ENCODE results near the gene SMAD3.

SMAD3 gene

DNA sequence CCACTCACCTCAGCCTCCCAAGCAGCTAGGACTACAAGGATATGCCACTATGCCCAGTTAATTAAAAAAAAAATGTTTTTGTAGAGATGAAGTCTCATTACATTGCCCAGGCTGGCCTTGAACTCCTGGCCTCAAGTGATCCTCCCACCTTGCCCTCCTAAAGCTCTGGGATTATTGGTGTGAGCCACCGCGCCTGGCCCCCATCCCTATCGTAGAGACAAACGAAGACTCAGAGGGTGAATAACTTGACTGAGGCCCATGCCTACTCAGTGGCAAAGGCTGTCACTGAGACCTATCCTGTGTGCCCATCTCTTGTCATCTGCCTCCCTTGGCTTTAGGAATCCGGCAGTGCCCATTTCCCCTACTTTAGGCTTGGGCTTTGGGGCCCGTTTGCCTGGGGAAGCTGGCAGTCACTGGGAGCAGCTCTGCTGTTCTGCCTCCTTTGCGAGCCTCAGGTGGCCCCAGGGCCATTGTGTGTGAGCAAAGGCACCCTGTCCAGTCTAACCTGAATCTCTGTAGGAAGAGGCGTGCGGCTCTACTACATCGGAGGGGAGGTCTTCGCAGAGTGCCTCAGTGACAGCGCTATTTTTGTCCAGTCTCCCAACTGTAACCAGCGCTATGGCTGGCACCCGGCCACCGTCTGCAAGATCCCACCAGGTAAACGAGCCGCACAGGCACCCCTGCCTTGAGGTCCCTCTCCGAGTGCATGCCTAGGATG, 119.0 kb downstream of the SMAD3 start:
- DNase-seq (ENCODE audit: low spot score): no peak

DNA sequence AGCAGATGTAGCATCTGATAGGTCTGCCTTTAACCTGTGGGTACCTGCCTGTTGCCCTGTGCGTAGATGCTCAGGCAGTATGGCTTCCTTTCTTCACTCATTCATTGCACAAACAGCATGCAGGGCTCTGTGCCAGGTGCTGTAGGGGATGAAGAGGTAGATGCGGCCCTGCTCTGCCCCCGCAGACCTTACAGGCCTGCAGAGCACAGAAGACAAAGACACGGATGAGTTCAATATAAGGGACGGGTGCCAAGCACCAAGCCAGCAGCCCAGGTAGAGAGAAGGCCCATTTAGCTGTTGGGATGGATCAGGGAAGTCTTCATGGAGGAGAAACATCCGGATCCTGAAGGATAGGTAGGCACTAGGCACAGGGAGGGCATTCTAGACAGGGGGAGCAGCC, 119.6 kb downstream of the SMAD3 start:
- no peak for DNase-seq (ENCODE audit: low spot score)

- no peak for DNase-seq (ENCODE audit: low spot score)
Measured at GRCh38 chr15:67185621-67186225, 120.3 kb downstream of the SMAD3 start.

DNA sequence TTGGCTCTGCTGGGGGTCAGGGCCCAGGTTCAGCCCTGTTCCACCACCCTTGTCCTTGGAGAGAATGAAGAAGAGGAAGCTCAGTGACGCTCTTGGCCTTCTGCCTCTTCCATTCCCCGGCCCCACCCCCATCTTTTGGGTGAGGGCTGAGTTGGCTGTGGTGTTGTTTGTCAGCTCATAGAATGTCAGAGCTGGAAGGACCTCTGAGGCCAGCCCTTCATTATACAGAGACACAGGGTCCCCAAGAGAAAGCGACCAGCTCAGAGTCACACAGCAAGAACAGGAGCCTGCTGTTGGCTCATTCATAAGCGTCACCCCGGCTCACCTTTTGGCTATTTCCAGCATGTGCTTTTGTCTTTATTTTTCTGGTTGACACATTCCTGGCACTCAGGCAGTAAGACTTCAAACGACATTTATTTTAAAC, 120.8 kb downstream of the SMAD3 start:
- no peak for DNase-seq (ENCODE audit: low spot score)

DNA sequence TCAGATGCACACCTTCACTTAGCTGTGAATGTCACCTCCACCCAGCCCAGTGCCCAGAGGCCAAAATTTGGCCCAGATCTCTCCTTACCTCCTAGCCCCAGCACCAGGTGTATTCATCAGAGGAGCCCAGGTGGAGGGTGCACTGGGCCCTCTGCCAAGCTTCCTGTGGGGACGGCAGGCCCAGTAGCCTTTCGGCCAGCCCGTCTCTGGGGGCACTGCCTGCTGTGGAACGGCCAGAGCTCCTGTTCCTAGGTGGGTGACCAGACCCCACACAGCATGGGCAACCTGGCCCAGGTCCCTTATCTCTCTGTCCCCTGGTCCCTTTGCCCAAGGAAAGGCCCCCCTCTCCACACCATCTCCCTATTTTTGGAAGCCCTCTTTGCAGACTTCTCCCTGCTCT, 121.3 kb downstream of the SMAD3 start:
- no peak for DNase-seq (ENCODE audit: low spot score)

DNA sequence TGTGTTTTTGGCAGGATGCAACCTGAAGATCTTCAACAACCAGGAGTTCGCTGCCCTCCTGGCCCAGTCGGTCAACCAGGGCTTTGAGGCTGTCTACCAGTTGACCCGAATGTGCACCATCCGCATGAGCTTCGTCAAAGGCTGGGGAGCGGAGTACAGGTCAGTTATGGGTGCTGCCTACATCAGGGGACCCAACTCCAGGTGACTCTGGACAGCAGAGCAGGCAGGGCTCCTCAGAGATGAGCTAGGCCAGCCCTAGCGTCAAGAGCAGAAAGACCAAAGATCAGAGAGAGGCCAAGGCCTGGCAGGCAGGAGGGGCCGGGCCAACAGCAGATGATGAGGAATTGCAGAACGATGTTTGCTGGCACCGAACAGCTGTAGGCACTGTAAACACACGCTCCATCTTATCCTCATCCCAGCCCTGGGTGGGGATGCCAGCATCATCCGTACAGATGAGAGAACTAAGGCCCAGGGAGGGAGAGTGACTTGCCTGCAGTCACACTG, 122.0 kb downstream of the SMAD3 start:
- no peak for DNase-seq (ENCODE audit: low spot score)

DNA sequence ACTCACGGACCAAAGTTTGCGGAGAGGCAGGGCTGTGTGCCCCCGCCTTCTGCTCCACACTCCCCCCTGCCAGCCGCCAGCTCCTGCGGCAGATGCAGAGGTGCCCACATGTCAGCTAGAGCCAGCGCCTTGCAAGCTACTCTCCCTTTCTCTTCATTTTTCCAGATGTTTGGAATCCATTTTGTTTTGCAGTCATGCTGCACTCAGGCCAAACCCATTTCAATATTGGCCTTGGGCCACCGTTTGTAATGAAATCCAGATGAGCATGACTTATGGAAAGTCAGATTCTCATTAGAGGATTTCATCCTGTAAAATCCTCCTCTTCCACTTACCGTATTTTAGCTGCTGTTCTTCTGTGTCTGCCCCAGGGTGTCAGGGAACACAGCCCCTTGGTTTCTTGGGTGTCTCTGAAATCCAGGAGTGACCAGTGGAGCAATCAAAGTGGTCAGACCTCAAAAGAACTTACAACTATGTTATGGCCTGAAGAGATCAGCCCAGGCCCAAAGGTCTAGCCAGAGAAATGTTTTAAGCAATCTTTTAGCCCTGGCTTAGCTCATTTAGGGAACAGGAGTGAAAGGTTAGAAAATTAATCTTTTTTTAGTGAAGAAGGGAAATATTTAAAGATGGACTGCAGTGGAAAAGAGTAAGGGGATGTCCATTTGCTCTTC, 123.3 kb downstream of the SMAD3 start:
- DNase-seq (ENCODE audit: low spot score): no peak

GRCh38 chr15:67189326-67190051, 124.1 kb downstream of the SMAD3 start:
- no peak for DNase-seq (ENCODE audit: low spot score)

- no peak for DNase-seq (ENCODE audit: low spot score)
Measured at GRCh38 chr15:67190326-67190725, 124.9 kb downstream of the SMAD3 start.

- DNase-seq (ENCODE audit: low spot score): no peak
Measured at GRCh38 chr15:67190813-67191212, 125.4 kb downstream of the SMAD3 start.

DNA sequence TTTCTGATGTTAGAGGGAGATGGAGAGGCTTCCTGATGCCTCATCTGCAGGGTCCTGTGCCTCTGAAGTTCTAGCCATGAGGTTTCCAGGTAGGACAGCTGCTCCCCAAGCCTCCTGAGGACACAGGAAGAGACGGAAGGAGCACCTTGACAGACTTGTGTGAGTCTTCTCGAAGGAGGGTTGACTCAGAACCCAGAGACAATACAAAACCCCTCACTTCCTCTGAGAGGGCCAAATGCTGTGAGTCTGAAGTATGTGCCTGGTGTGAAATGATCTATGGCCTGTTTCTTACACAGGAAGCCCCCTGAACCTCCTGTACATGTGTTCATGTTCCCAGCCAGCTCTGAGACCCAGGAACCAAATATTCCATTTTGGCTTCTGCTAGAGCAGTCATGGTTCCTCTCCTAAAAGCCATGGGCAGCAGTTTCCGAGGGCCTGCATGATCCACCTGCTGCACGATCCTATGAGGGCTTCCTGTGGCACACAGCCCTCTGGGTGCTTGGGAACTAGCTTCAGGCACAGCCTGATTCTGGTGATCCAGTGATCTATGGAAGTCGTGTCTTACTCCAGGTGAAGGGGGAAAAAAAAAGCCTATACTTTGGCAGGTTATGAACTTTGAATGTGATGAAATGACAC, 126.9 kb downstream of the SMAD3 start:
- DNase-seq (ENCODE audit: low spot score): no peak

DNA sequence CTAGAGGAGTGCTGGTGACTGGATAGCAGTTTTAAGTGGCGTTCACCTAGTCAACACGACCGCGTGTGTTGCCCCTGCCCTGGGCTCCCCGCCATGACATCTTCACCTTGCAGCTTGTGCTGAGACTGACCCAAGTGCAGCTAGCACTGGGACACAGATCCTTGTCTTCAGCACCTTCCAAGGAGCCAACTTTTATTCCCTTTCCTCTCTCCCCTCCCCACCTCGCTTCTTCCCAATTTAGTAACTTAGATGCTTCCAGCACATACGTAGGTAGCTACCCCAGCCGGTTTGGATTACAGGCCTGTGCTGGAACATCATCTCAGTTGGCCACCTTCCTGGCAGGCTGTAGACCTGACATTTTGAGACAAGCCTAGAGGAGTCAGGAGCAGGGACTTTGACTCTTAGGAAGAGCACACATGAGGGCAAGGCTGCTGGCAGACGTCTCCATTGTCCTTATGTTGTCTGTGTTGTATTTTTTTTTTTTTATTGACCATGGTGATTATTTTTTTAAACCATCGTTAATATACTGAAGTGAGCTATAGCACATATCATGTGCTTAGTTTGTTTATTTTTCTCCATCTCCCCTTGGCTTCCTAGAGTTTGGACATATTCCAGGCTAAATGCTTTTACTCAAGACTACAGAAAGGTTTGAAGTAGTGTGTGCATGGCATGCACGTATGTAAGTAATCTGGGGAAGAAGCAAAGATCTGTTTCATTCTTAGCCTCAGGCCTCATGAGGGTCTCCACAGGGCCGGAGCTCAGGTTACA, 128.0 kb downstream of the SMAD3 start:
- no peak for DNase-seq (ENCODE audit: low spot score)

DNA sequence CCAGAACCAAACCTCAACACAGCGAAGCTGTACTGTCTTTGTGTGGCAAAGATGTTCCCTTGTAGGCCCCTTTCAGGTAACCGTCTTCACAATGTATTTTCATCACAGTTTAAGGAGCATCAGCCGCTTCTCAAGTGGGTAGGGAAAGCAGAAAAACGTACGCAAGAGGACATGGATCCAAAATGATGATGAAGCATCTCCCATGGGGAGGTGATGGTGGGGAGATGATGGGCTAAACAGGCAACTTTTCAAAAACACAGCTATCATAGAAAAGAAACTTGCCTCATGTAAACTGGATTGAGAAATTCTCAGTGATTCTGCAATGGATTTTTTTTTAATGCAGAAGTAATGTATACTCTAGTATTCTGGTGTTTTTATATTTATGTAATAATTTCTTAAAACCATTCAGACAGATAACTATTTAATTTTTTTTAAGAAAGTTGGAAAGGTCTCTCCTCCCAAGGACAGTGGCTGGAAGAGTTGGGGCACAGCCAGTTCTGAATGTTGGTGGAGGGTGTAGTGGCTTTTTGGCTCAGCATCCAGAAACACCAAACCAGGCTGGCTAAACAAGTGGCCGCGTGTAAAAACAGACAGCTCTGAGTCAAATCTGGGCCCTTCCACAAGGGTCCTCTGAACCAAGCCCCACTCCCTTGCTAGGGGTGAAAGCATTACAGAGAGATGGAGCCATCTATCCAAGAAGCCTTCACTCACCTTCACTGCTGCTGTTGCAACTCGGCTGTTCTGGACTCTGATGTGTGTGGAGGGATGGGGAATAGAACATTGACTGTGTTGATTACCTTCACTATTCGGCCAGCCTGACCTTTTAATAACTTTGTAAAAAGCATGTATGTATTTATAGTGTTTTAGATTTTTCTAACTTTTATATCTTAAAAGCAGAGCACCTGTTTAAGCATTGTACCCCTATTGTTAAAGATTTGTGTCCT, 129.0 kb downstream of the SMAD3 start:
- DNase-seq (ENCODE audit: low spot score): no peak

- no peak for DNase-seq (ENCODE audit: low spot score)
Measured at GRCh38 chr15:67195305-67195704, 129.9 kb downstream of the SMAD3 start.

DNA sequence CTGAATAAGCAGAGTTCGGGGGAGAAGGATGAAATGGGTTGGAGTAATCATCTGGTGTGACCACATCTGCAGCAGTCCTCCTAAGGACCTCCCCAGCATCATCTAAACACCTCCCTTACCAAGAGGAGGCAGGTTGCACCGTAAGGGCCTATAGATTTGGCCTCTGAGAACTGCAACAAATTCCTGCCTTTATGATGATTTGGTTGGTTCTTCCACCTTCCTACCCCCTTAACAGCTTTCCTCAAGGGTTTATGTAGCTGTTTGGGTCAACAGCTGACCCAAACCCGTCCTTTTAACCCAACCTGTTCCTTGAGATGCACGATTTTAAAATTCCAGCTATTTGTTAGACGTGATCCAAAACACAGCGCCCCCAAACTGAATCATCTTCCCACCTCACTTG, 130.8 kb downstream of the SMAD3 start:
- DNase-seq (ENCODE audit: low spot score): no peak

GRCh38 chr15:67196672-67197363, 131.4 kb downstream of the SMAD3 start:
- DNase-seq (ENCODE audit: low spot score): no peak

DNA sequence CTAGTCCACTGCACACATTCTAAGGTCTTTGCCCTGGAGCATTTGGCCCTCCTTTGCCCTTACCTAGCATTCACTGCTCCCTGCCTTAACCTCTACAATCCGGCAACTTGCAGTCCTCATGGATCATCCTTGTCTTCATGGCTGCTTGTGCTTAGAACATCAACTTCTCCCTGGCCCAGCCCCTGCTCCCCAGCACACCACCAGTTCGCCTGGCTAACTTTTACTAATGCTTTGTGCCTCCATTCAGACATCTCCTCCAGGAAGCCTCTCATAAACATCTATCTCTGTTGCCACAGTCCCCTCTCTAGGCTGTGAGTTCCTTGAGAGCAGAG, 131.9 kb downstream of the SMAD3 start:
- DNase-seq (ENCODE audit: low spot score): no peak

DNA sequence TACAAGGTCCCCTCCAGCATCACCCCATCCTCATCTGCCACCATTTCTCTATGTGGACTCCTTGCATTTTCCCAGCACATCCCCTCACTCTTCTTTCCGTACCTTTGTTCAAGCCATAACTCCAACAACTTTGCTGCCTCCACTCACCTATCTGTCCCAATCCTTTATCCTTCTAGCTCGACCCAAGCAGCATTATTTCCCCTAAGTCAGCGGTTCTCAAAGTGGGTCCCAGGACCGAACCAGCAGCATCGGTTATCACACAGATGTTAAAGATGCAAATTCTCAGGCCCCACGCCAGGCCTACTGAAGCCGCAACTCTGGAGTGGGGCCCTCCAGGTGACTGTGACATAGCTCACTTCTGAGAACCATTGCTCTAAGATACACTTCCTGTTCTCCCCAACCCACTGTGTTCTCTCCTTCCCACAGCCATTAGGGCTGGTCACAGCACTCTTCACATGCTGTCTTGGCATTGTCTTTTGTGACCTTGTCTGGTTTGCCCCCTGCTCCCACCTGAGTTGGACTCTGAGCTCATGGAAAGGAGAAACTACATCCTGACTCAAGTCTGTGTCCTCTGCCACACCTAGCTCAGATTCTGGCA, 132.9 kb downstream of the SMAD3 start:
- DNase-seq (ENCODE audit: low spot score): no peak

DNA sequence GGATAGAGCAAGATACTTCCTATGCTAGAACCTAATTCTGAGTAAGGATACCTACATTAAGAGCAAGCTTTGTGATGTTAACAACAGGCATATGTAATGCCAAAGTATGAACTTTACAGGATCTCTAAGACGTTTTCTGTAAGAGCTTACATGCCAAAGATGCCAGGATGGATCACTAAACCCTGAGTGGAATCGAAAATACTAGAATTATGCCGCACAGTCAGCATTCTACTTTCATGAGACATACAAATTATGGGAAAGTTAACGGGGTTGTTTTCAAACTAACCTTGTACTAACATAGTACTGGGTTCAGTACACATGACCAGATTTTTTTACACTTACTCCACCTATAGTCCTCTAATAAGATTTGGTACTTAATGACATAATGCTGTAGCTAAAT, 134.0 kb downstream of the SMAD3 start:
- no peak for DNase-seq (ENCODE audit: low spot score)
